Fibroblast of gingiva (primary cell): Measurements from ENCODE around the gene REV3L.
"Not testable (repeated sequence)": the region's sequence is repeated elsewhere in the genome, so short reads cannot be mapped to it uniquely, and the experiment has no call there.

Experiments
- DNase-seq: peaks from one replicate; pipeline ENCODE4 v3.0.0-alpha.2; 2011; ENCODE audit warnings: low read depth

Gene REV3L

DNA sequence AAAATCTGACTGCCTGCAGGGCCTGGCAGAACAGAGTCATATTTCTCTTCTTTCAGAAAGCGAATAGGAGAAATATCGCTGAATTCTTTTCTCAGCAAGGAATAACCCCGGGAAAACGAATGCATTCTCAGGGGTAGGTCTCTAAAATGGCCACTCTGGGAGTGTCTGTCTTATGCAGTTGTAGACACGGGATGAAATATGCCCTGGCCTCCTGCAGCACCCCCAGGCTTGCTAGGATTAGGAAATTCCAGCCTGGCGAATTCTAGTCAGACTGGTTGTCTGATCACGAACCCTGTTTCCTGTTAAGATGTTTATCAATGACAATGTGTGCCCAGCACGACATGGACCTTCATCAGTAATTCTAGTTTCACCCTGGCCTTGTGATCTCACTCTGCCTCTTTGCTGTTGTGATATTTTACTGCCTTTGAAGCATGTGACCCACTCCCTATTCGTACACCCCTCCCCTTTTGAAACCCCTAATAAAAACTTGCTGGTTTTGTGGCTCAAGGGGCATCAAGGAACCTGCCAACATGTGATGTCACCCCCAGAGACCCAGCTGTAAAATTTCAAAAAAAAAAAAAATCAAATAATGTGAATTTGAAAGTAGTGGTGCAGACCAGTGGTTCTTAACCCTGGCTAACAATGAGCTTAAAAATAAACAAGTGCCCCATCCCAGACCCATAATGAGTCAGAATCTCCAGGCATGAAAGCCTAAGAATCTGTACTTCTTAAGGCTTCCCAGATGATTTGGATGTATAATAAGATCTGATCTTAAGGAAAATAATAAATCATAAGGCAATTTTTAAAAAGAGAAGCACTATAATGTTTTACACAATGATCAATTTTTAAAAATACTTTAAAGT, 181.8 kb downstream of the REV3L start:
- DNase-seq: not testable (repeated sequence)

DNA sequence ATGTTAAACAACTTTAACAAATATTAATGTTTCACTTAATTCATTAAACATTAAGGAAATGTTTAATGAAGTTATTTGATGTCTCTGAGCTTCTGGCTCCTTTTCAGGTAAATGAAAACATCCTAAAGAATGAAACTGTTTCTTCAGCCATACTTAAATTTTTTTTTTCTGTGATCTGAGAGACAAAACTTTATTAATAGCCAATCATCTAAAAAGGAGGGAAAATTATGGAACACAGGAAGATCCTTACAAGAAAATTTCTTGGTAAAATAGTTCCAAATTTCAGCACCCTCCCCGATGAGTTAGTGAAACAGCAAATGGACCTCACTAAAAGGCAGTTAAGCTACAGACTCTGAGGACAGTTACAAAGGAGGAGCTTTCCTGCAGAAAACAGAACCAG, 185.2 kb downstream of the REV3L start:
- no peak for DNase-seq

GRCh38 chr6:111294374-111294967, 188.5 kb downstream of the REV3L start:
- DNase-seq: no peak

DNA sequence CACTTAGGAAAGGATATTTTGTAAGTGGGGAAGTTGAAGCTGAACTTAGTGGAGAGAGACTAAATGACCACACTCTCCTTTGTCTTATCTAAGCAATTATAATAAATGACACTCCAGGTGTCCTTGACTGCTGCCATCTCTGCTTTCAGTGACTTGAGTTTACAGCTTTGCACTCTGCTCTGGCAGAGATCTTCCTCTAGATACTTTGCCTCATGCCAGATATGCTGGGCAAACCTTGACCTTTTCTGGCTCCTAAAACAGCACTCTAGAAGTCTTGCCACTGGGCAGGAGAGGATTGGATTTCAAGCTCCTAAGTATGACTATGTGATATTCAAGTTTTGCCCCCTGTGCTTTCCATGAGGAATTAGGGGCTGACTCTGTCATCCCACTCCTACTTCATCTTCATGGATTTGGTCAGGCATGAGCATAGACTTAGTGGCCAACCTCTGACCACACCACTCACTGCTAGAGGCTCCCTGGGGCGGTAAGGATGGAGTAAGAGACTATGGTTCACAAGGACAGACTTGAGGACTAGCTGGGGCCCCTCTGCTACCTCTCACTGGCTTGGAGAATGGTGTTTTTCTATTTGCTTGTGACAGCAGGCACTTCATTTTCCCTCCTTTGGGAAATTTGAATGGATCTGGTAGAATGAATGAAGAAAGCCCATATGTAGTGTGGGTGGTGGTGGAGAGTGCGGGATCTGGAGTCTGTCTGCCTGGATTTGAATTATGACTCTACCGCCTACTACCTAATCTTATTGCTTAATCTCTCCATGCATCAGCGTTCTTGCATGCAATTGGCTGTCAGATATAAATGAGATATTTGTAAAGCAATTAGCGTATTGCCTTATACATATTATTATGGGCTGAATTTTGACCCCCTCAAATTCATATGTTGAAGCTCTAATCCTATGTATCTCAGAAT, 191.4 kb downstream of the REV3L start:
- DNase-seq: no peak

DNA sequence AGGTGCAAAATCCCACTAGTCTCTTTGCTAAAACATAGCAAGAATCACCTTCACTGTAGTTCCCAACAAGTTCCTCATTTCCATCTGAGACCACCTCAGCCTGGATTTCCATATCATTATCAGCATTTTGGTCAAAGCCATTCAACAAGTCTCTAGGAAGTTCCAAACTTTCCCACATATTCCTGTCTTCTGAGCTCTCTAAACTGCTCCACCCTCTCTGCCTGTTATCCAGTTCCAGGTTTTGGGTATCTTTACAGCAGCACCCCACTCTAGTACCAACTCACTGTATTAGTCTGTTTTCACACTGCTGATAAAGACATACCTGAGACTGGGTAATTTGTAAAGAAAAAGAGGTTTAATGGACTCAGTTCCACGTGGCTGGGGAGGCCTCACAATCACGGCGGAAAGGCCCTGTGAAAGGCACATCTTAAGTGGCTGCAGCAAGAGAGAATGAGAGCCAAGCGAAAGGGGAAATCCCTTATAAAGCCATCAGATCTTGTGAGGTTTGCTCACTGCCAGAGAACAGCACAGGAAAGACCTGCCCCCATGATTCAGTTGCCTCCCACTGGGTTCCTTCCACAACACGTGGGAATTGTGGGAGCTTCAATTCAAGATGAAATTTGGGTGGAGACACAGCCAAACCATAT, 192.2 kb downstream of the REV3L start:
- DNase-seq: not testable (repeated sequence)

GRCh38 chr6:111284356-111284755, 198.7 kb downstream of the REV3L start:
- not testable (repeated sequence) for DNase-seq

- no peak for DNase-seq
These were observed 199.3 kb downstream of the REV3L start for GRCh38 chr6:111283707-111284106.

DNA sequence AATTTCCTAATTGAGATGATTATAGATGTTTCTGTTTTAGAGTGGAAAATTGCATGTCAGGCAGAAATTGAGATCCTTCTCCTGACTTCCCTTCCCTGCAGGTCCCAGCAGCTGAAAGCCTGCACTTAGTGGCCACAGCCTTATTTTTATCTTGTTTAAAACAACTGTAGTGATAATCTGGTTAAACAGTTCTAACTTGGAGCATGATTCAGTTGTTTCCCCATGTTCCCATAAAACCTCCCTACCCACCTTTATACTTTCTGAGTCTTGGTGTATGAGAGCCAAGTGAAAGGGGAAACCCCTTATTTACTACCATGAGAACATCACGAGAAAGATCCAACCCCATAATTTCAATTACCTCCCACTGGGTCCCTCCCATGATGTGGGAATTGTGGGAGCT, 200.5 kb downstream of the REV3L start:
- no peak for DNase-seq

GRCh38 chr6:111280445-111280955, 202.5 kb downstream of the REV3L start:
- no peak for DNase-seq

- DNase-seq: no peak
These were observed 204.3 kb downstream of the REV3L start for GRCh38 chr6:111278731-111279130.

DNA sequence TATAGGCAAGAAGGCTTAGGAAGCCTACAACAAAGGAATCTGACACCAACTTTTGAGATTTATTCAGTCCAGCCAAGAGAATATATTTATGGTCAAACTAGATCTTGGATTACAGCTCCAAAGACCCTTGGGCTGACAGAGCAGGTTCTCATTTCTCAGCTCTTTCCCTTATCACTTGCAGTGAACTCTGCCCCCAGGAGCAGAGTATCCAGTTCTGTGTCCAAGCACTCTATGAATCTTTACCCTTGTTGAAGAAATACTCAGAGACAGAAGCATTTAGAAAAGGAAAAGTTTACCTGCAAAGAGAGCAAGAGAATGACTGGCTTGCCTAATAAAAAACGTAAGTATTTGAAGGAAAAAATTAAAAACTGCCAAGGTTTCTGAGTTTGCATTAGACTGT, 205.2 kb downstream of the REV3L start:
- no peak for DNase-seq

- no peak for DNase-seq
These were observed 206.3 kb downstream of the REV3L start for GRCh38 chr6:111276736-111277135.

DNA sequence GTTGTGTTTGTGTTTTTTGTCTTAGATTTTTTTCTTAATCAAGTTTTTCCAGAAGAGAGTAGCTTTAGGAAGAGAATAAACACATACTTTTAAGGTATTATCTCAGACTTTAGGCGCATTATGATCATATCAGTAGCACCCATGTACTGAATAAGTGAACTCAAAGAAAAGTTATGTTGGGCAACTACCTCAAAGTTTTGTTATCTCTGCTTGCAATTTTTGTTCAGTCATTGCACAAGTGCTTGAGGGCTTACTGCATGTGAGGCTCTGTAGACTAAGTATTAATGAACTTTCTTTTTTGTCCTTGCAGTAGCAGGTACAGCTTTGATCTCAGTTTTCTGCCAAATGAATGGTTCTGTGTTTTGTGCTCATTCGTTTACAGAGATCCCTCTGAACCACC, 206.7 kb downstream of the REV3L start:
- DNase-seq: no peak

DNA sequence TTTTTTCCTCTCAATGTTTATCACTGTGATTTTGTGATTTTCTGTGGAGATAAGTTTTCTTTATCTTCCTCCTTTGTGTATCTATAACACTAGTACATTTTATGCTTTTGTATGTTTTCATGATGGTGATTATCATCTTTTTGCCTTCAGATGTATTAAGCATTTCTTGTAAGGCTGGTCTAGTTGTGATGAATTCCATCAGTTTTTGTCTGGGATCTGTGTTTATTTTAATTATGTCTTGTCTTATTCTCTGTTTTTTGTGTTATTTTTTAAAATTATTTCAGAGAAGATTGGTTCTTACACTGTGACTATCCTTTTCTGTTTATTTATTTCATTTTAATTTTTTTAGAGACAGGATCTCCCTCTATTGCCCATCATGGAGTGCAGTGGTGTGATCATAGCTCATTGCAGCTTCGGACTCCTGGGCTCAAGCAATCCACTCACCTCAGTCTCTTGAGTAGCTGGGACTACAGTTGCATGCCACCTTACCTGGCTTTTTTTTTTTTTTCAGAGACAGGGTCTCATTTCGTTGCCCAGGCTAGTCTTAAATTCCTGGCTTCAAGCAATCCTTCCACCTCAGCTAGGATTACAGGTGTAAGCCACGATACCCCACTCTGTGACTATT, 208.3 kb downstream of the REV3L start:
- DNase-seq: no peak

GRCh38 chr6:111270121-111270520, 212.9 kb downstream of the REV3L start:
- DNase-seq: no peak

DNA sequence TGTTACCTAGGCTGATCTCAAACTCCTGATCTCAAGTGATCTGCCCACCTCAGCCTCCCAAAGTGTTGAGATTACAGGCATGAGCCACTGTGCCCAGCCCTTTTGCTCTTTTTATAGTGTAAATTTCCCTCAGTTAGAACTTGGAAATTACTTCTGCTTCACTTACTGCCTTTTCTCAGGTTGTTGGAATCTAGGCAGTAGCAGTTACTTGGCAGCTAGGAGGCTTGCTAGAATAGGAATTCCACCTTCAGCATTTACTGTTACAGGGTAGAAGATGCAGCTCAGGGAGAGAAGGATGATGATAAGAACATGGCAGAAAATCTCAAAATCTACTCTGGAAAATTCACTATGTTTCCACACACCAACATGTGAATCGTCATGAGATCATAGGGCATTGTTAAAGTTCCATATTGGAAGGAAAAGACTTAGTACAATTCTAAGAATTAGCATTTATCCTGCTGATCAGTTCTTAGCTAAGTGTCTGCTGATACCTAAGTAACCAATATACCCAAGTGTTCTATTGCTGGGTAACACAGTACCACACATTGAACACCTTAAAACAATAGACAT, 213.5 kb downstream of the REV3L start:
- no peak for DNase-seq

GRCh38 chr6:111267764-111268333, 215.2 kb downstream of the REV3L start:
- DNase-seq: no peak

- DNase-seq: no peak
These were observed 216.7 kb downstream of the REV3L start for GRCh38 chr6:111266276-111266675.

GRCh38 chr6:111265842-111266241, 217.2 kb downstream of the REV3L start:
- DNase-seq: no peak

GRCh38 chr6:111263837-111264236, 219.2 kb downstream of the REV3L start:
- peak; percentile 38 for DNase-seq
